Measurements from ENCODE around the gene LIMCH1.

DNA sequence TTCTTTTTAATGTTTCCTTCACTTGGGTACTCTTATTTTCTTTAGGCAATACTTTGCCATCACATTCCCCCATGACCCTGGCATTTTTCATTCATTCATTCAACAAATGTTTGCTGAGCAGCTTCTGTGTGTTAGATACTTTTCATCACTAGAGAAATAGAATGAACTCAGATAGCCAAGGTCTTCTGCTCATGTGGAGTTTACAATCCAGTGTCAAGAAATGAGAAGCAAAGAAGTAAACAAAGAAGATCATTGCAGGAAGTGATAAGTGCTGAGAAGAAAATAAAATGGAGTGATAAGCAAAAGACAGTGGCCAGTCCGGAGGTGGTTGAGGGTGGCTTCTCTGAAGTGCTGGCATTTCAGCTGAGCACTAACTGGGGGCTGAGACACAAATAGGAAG lies 63.1 kb downstream of the LIMCH1 start:
- TF ChIP-seq, protein P1, sequence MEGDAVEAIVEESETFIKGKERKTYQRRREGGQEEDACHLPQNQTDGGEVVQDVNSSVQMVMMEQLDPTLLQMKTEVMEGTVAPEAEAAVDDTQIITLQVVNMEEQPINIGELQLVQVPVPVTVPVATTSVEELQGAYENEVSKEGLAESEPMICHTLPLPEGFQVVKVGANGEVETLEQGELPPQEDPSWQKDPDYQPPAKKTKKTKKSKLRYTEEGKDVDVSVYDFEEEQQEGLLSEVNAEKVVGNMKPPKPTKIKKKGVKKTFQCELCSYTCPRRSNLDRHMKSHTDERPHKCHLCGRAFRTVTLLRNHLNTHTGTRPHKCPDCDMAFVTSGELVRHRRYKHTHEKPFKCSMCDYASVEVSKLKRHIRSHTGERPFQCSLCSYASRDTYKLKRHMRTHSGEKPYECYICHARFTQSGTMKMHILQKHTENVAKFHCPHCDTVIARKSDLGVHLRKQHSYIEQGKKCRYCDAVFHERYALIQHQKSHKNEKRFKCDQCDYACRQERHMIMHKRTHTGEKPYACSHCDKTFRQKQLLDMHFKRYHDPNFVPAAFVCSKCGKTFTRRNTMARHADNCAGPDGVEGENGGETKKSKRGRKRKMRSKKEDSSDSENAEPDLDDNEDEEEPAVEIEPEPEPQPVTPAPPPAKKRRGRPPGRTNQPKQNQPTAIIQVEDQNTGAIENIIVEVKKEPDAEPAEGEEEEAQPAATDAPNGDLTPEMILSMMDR (IDR thresholded peaks at IDR 0.05), result no peak
- TF ChIP-seq POLR2A (IDR thresholded peaks at IDR 0.05) (no peak), EP300 (IDR thresholded peaks at IDR 0.05) (no peak)
